KMS-11 (cell line): ENCODE data around the gene NOX5.

Source experiments
- H2AFZ ChIP-seq: fragments of 200-600 bp; sonication (generic); 2 replicates; pipeline ENCODE4 v1.6.1; 2016; ENCODE audit warnings: antibody characterized with exemption, mixed run types, low read depth
- H3K27ac ChIP-seq: fragments of 200-600 bp; sonication (generic); 2 replicates; pipeline ENCODE4 v1.6.1; 2016; ENCODE audit warnings: mild to moderate bottlenecking, mixed run types
- H3K27me3 ChIP-seq: fragments of 200-600 bp; sonication (generic); 2 replicates; pipeline ENCODE4 v1.6.1; 2017; ENCODE audit warnings: mild to moderate bottlenecking, low read depth, mixed run types, moderate library complexity; ENCODE audit not compliant: insufficient read depth
- H3K36me3 ChIP-seq: fragments of 200-600 bp; sonication (generic); 2 replicates; pipeline ENCODE4 v1.6.1; 2017; ENCODE audit warnings: mild to moderate bottlenecking, mixed run types; ENCODE audit not compliant: insufficient read depth
- H3K4me1 ChIP-seq: fragments of 200-600 bp; sonication (generic); 2 replicates; pipeline ENCODE4 v1.6.1; 2016; ENCODE audit warnings: mild to moderate bottlenecking, low read depth, mixed run types; ENCODE audit not compliant: poor library complexity, severe bottlenecking
- H3K4me2 ChIP-seq: fragments of 200-600 bp; sonication (generic); 2 replicates; pipeline ENCODE4 v1.7.0; 2016; ENCODE audit warnings: mild to moderate bottlenecking, mixed run types
- H3K4me3 ChIP-seq: fragments of 200-600 bp; sonication (generic); IDR thresholded peaks from 2 replicates; pipeline ENCODE4 v1.6.1; 2017; ENCODE audit warnings: low read depth, low read length, mixed read lengths; ENCODE audit not compliant: insufficient read depth
- H3K79me2 ChIP-seq: fragments of 200-600 bp; sonication (generic); 2 replicates; pipeline ENCODE4 v1.6.1; 2016; ENCODE audit warnings: low read depth, mixed run types; ENCODE audit not compliant: insufficient read depth
- H3K9ac ChIP-seq: fragments of 200-600 bp; sonication (generic); 2 replicates; pipeline ENCODE4 v1.6.1; 2016; ENCODE audit warnings: mild to moderate bottlenecking, mixed run types
- H4K20me1 ChIP-seq: fragments of 200-600 bp; sonication (generic); 2 replicates; pipeline ENCODE4 v1.6.1; 2016; ENCODE audit warnings: mild to moderate bottlenecking, mixed run types; ENCODE audit not compliant: insufficient read depth
- CTCF ChIP-seq: fragments of 200-600 bp; sonication (generic); conservative IDR thresholded peaks from 2 replicates; pipeline ENCODE4 v1.6.1; 2017; ENCODE audit warnings: low read depth, mild to moderate bottlenecking, antibody characterized with exemption, low read length, moderate library complexity, mixed read lengths

NOX5 gene

GRCh38 chr15:69089258-69089657 lies 74.8 kb downstream of the NOX5 start:
- no peaks in the 10 kb centered on the region for H3K36me3 ChIP-seq
- H3K27ac ChIP-seq: no peak overlapping the region
- H3K4me3 ChIP-seq: no peak overlapping the region
- no peak overlapping the region for H3K4me2 ChIP-seq
- no peak for TF ChIP-seq CTCF
- H2AFZ ChIP-seq: no peak overlapping the region
- no peaks in the 10 kb centered on the region for H4K20me1 ChIP-seq
- no peaks in the 10 kb centered on the region for H3K27me3 ChIP-seq
- no peaks in the 10 kb centered on the region for H3K79me2 ChIP-seq
- H3K9ac ChIP-seq: no peak overlapping the region
- no peaks in the 10 kb centered on the region for H3K4me1 ChIP-seq

DNA sequence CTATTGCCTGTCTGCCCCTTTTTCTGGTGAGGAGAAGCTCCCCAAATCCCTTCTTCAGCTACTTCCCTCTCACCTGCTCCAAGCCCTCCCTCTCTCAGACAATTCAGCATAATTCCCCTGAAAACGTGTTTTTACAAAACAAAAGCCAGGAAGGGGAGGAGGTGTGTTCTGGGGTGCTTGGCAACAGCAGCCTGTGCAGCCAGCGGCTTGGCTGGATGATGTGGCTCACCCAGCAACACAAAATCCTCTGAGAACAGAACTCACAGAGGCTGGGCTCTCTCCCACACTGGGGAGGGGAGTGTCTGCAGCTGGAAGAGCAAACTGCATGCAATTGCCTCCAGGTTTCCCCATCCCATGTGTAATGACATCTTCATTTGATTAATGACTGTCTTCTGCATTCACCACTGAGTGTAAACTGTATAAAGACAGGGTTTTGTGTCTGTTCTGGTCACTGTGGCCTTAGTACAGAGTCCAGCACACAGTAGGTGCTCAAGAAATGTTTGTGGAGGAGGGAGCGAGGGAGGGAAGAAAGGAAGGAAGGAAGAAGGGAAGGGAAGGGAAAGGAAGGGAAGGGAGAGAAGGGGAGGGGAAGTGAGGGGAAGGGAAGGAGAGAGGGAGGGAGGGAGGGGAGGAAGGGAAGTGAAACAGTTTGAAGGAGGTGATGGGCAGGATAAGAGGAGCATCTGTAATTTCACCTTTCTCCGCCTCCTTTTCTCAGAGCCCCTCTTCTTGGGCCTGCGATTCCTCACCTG lies 75.9 kb downstream of the NOX5 start:
- no peak overlapping the region for H3K4me3 ChIP-seq
- no peaks in the 10 kb centered on the region for H3K4me1 ChIP-seq

GRCh38 chr15:69091654-69092053 lies 77.2 kb downstream of the NOX5 start:
- Histone ChIP-seq H3K4me3 (no peak overlapping the region), H3K4me1 (no peaks in the 10 kb centered on the region), H3K9ac (no peak overlapping the region), H3K27ac (no peak overlapping the region), H3K36me3 (no peaks in the 10 kb centered on the region), H4K20me1 (no peaks in the 10 kb centered on the region), H3K79me2 (no peaks in the 10 kb centered on the region), H3K27me3 (no peaks in the 10 kb centered on the region), H3K4me2 (no peak overlapping the region), H2AFZ (no peak overlapping the region)
- TF ChIP-seq CTCF: no peak

More for the DNA sequence above, 75.9 kb downstream of the NOX5 start:
- Histone ChIP-seq H3K27ac (no peak overlapping the region), H2AFZ (no peak overlapping the region), H3K9ac (no peak overlapping the region), H3K79me2 (no peaks in the 10 kb centered on the region), H3K36me3 (no peaks in the 10 kb centered on the region), H3K4me2 (no peak overlapping the region), H3K27me3 (no peaks in the 10 kb centered on the region), H4K20me1 (no peaks in the 10 kb centered on the region)
- no peak for TF ChIP-seq CTCF

GRCh38 chr15:69092159-69092558 lies 77.7 kb downstream of the NOX5 start:
- Histone ChIP-seq H3K4me1 (no peaks in the 10 kb centered on the region), H3K9ac (no peak overlapping the region), H3K27me3 (no peaks in the 10 kb centered on the region), H3K36me3 (no peaks in the 10 kb centered on the region), H2AFZ (no peak overlapping the region), H4K20me1 (no peaks in the 10 kb centered on the region), H3K4me2 (no peak overlapping the region), H3K27ac (no peak overlapping the region), H3K79me2 (no peaks in the 10 kb centered on the region), H3K4me3 (no peak overlapping the region)
- no peak for TF ChIP-seq CTCF
